Fibroblast of pulmonary artery (primary cell): ENCODE data around the gene RPL27A.

ENCODE experiments used
- DNase-seq: peaks from one replicate; pipeline ENCODE4 v3.0.0-alpha.2; 2010; ENCODE audit warnings: low read depth
- H3K4me3 ChIP-seq: replicated peaks from 2 replicates; pipeline ENCODE4 v1.5.1; 2011; ENCODE audit warnings: low read depth, mild to moderate bottlenecking, control low read depth, low read length, moderate library complexity
- TF ChIP-seq, protein P1 (sequence below): IDR thresholded peaks from 2 replicates; pipeline ENCODE4 v1.5.1; 2011; ENCODE audit warnings: mild to moderate bottlenecking, control low read depth, low read length, inconsistent platforms; ENCODE audit errors: missing control alignments

RPL27A gene

DNA sequence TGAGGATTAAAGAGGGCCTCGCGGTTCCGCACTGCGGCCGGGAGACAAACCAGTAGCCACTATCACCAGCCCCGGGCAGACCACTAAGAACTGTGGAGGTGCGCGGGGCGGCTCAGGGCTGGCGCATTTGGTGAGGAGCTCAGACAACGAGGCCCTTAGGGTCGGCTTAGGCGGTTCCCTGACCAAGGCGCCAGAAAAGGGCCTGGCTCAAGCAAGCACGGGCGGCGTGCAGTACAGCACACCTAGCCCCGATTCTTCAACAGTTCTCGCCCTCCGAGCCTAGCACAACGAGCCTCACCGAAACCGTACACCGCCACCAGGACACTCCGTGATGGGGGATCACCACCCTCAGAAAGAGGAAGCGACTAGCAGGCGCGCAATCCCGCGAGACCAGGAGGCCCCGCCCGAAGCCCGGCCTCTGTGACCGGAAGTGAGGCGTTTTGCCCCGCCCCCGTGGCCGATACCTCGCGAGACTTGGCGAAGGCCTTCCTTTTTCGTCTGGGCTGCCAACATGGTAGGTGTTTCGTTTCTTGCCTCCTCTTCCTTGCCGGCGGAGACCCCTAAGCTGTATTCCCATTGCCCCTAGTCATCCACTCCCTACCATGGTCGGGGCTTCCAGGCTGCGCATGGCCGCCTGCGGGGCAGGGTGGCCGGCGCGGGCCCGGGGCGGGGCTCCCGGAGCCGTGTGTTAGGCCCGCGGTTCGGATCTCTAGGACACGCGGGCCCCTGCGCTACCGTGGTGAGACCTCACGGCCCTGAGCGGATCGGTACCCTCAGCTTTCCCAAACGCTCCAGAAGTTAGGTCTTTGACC is at the start of gene RPL27A, which contains the start of gene TRIM66:
Gene RPL27A, plus strand, starts transcription at position 490 of the 812 bp plus-strand sequence. Its CDS starts 22 bp downstream, at position 512.
Gene TRIM66, minus strand, starts transcription at position 363 of the 812 bp plus-strand sequence. CDS start 10,391 bp downstream, outside the sequence.
- peak; percentile 97 for DNase-seq
- H3K4me3 ChIP-seq: peak within 1 kb of the TSS; percentile 95
- TF ChIP-seq, protein P1, sequence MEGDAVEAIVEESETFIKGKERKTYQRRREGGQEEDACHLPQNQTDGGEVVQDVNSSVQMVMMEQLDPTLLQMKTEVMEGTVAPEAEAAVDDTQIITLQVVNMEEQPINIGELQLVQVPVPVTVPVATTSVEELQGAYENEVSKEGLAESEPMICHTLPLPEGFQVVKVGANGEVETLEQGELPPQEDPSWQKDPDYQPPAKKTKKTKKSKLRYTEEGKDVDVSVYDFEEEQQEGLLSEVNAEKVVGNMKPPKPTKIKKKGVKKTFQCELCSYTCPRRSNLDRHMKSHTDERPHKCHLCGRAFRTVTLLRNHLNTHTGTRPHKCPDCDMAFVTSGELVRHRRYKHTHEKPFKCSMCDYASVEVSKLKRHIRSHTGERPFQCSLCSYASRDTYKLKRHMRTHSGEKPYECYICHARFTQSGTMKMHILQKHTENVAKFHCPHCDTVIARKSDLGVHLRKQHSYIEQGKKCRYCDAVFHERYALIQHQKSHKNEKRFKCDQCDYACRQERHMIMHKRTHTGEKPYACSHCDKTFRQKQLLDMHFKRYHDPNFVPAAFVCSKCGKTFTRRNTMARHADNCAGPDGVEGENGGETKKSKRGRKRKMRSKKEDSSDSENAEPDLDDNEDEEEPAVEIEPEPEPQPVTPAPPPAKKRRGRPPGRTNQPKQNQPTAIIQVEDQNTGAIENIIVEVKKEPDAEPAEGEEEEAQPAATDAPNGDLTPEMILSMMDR: peak; percentile 4

DNA sequence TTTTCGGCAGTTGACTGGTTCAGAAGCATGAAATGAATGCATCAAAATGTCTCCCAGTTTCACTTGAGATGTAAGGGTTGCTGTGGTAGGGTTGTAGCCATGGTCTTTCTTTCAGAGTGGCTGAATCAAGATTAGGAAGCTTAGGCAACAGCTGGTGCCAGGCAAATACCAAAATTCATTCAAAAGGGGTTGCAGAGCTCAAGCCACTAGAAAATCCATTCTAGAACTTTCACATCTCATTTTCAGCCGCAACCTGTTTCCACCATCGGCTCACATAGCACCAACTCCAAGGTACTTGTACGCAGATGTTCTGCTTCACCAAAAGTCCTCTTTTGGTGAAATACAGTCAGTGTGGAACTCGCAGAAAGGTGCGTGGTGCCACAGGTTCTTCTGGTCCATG is 48.1 kb upstream of the RPL27A start:
- no peak for DNase-seq
- TF ChIP-seq, protein P1: no peak
- H3K4me3 ChIP-seq: no peak overlapping the region

DNA sequence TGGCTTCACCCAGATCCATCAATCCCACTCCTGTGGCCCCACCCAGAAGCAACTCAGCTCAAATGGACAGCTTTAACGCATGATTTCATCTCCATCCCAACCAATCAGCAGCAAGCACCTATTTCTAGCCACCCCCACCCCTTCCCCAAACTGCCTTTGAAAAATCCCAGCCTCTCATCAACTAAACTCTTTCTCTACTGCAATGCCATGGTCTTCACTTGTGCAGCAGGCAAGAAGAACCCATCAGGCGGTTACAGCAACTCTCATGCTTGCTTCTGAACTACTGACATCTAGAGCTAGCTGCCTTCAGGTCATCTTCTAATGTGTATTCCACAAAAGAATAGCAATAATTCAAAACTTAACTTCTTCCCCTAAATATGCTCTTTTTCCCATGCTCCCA is 46.5 kb upstream of the RPL27A start:
- no peak for DNase-seq
- H3K4me3 ChIP-seq: no peak overlapping the region
- TF ChIP-seq, protein P1: no peak

DNA sequence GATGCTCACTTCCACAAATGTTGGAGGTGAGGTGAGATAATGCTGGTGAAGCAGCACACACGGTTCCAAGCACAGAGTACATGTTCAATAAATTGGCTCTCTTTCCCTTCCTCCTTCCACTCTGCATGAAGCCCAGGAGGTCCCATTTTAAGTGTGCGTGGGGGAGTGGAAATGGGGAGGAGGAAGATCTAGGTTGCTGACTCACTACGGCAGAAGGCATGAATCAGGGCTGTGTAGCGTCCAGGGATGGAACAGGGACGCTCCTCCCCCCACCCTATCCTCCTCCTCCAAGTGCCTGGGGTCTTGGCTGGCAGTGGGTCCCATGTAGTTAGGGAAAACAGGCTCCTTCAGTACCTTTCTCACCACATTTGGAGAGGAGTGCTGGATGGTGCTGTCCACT is 44.3 kb upstream of the RPL27A start:
- peak; percentile 50 for DNase-seq
- TF ChIP-seq, protein P1: no peak
- no peak overlapping the region for H3K4me3 ChIP-seq

DNA sequence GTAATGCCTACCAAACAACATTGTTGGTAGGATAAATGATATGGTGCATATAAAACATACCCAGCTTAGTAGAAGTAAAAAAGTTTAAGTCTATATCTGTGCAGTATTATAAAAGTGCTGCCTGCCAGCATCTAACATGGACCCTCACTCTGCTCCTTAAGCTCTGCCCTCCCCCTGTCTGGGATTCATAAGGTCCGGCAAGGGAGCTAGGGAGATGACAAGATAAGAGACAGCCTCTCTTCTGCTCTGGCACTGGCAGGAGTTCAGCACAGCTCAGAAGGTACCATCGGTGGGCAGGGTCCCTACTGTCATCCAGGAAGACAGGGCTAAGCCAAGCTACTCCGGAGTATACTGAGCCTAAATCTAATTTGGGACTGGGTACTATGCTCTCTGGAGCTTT is 42.9 kb upstream of the RPL27A start:
- DNase-seq: no peak
- no peak overlapping the region for H3K4me3 ChIP-seq
- TF ChIP-seq, protein P1: no peak

DNA sequence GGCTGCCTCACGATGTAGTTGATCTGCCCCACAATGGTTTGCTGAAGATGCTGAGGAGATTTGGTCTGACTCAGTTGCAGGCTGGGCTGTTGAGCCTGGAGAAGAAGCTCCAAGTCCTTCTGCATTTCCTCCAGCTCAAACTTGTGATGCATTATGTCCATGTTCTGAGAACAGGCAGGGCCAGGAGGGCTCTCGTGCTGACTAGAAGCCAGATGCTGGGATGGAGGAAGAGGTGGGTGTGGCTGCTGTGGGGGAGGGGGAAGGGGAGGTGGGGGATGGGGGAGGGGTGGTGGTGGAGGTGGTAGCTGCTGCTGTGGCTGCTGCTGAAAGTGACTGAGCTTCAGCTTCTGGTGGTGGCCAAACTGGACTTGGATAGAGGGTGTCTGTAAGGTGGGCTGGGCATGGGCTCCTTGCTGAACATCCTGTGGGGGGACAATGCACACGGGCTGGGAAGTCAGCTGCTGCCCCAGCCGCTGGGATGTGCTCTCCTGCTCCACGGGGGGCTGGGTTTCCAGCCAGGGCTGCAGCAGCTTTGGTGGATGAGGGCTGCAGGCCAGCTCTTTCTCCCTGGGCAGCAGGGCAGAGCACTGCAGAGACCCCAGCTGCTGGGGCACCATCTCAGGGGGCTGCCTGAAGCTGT is 42.2 kb upstream of the RPL27A start:
- no peak overlapping the region for H3K4me3 ChIP-seq
- TF ChIP-seq, protein P1: no peak
- DNase-seq: no peak

DNA sequence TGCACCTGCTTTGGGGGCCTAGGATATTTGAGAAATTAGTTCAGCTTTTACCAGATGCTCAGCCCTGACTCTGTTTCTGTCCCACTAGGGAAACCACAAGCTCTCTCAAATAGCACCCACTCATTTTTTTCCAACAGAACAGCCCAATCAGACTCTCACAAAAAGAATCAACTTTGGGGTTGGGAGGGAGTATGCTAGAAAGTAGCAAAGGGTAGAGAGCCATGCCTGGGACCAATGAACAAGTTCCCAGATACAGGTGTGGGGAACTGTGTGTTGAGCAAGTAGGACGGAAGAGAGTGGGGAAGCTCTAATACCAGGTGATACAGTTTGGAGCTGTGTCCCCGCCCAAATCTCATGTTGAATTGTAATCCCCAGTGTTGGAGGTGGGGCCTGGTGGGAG is 41.3 kb upstream of the RPL27A start:
- TF ChIP-seq, protein P1: no peak
- no peak overlapping the region for H3K4me3 ChIP-seq
- no peak for DNase-seq
